Left kidney (tissue), 2 donors: ENCODE measurements around the gene RAI1. TPM values are rescaled to one million over a fixed set of nuclear protein-coding genes. Genes with fewer than 3 reads are reported as not detected.
A peak's percentile ranks its signal among the peaks of the same experiment; 100 is the strongest.

ENCODE experiments used
- DNase-seq: peaks from one replicate; pipeline ENCODE4 v3.0.0-alpha.2; 2013
- polyA plus RNA-seq: library from polyadenylated mRNA; unstranded; fragments of 120-200 nt; gene quantifications from one replicate; pipeline ENCODE4 v1.2.1, GENCODE V29; 2013; ENCODE audit not compliant: insufficient read length

The RAI1 gene
- polyA plus RNA-seq, 1 donor = 25.9 TPM

DNA sequence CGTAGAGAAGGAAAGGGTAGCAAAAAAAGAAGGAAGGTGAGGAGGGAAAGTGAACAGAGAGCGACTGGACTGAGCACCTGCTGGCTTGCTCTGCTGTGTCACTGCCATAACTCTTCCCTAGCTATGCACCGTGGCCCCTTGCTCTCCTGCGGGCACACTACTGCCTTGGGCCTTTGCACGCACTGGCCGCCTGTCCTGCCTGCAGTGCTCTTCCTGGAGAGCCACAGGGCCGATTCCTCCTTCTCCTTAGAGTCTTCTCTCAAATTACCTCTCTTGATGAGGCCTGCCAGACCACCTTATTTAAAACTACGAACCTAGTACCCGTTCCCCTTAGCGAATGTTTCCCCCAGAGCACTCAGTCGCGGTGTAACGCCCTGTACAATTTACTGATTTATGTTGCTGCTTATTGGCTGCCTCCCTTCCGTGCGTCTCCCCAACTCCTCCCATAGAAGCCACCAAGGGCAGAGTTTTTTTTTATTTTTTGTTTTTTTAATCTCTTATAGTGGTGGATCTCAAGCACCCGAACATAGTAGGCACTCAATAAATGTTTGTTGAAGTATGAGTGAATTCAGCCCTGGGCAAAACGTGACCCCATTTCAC, 70.3 kb downstream of the RAI1 start:
- no peak for DNase-seq

DNA sequence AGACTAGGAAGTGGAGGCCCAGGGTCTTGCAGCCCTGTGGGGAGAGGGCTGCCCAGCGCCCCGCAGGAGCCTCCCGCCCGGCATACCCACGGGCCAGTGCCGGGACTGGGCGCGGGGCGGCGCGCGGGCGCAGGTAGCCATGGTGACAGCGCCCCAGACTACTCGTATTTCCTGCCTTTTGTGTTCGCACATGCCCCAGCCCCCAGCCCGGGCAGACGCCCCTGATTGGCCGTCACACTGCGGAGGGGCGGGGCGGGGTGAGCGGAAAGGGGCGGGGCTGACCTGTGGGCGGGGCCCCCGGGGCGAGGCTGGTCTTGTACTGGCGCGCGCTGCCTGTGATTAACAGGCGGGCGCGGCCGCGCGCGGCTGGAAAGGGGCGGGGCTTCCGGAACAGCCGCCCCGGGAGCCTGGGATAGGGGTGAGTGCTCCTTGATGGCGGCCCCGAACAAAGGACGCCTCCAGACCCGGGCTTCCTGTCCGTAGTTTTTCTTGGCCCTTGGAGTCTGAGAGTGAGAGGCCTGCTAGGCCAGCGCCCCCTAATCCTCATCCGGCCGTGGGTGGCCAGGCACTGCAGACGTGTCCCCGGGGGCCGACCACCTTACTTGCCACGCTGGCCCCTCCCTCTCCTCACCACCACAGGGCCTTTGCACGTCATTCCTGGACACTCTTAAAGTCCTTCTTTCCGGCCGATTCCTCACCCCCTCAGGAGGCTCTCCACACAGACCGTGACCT, 71.0 kb downstream of the RAI1 start:
- peak; percentile 93 for DNase-seq

DNA sequence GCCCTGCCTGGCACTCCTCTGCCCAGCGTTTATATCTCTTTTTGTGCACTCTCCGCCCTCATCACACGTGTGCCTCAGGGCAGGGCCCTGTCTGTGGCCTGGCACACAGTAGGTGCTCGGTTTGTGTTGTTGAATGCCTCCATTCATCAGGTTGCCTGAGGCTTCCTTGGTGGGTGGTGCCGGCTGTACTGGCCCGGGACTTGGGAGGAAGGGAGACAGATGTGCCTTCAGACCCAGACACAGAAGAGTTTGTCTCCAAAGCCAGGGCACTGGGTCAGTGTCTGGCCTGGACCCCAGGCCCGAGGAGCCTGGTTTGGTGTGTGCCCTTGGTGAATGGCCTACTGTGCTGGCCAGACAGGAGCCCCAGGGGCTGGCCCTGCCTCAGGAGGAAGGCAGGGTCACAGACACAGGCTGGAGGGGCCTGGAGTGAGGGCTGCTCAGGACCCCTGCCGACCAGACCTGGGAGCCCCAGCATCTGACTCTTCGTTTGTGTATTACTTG, 71.6 kb downstream of the RAI1 start:
- DNase-seq = no peak

DNA sequence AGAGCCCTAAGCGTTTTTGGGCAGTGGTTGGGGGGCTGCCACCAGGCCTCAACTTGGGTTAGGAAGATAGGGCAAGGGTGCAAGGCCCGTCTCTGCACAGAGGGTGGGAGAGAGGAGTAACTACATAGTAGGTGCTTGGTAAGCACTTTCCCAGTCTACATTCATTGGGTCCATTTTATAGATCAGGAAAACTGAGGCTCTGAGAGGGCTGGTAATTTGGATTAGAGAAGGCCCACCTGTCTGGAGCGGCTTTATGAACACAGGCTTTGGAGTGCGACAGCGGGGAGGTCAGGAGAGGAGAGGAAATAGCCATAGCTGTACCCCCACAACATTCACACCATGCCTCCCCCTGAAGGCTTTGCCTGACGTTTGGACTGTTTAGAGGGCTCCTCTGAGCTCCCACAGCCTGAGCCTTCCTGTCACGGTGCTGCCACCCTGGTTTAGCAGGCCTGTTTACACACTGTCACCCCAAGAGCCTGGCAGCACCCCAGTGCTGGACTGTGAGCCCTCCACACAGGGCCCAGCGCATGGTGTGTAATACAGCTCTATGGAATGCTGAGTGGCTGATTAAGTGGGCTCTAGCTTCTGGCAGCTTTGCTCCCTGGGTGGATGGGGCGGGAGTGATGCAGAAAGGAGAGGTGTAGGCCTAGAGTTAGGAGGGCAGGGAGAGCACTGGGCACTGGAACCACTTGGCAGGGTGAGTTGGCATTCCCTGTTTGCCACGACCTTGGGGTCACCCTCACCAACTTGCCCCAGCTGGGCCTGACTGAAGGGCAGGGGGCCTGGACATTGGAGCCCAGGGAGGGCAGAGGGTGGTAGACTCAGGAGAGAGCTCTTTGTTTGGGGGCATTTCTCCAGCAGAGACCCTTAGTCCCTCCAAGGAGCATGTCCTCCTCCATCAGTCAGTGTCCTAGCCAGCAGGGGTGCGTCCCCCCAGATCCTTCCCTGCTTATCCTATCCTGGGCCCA, 73.7 kb downstream of the RAI1 start:
- DNase-seq = no peak

DNA sequence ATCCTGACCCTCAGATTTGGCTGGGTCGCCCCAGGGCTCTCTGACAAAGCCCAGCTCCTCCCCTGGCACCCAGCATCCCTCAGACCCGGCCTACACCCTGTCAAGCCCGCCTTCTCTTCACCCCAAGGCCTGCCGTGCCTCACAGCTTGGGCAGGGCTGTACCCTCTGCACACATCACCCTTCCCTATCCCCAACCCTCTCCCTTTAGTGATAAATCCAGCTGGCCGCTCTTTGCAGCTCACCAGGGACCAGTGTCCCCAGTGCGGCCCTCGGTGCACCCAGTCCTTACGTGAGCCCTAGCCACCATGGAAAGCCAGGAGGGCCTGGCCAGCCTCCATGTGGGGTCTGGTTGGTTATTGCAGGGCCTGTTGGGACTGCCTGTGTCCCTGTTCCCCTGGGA, 74.5 kb downstream of the RAI1 start:
- no peak for DNase-seq

DNA sequence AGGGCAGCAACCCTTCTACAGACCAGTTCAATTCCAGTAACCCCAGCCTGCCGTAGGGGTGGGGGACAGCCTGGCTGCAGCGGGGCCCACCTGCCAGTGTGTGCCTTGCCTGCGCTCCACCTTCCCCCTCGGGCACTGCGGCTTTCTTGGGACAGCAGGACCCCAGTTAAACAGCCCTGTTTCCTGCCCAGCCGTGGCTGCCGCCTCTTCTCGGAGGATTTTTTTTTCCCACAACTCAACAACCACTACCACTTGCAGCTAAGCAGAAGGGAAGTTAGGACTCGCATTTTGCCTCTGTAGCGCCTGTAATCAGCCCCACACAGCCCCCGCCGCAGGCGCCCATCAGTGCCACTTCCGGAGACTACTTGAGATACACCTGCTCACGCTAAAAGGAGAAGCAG, 76.1 kb downstream of the RAI1 start:
- DNase-seq = no peak

DNA sequence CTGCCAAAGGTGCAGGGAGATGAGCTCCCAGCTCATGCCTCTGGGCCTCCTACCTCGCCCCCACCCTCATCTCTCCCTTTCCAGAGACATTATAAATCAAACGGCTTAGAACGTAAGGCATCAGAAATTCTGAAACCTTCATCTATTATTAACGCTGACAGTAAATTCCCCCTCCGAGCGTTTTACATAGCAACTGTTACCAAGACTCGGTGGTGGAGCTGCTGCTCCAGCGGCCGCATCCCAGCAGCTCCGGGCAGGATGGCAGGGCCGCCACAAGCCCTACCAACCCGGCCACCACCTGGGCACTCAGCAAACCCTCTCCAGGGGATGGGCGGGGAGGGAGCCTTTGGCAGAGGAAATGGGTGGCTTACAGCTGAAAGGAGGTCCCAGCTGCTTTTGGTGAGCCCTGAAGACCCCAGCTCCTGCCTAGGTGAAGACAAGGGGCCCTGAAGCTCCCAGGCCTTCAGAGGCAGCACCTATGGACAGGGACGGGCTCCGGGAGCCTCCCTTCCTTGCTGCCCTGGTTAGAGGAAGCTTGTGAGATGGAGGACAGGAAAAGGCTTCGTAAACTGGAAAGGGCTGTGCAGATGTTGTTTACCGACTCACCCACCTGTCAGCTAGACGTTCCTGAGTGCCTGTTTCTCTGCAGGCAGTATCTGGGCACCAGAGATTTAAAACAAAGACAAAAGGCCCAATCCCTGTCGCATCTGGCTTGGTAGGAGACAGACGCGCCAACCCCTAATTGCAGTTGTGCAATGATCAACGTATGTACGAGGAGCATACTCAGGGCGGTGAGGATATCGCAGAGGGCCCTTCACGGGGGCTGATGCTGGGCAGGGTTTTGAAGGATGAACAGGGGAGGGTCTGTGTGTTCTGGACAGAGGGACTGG, 76.9 kb downstream of the RAI1 start:
- DNase-seq = no peak

DNA sequence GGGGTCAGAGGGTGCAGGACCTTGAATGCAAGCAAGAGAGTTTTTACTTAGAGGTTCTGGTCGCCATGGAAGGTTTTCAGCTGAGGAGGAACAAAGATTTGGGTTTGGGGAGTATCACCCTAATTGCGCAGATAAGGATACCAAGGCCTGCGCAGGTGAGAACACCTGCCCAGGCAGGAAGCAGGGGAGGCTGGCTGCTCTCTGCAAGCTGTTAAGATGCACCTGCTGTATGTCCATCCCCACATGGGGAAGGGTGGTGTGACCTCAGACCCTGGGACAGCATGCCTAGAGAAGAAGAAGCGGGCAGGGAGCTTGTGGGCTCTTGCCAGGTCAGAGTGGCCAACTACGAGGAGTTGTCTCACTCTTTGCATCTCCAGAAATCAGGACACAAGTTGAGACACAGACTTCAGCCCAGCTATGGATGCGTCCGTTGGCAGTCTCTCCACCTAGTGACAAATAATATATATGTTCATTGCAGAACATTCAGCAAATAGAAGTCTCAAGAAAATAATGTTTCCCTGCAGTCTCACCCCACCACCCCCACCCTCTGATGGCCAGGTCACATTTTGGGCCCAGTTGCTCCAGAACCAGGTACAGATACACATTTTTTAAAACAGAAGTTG, 77.8 kb downstream of the RAI1 start:
- no peak for DNase-seq

DNA sequence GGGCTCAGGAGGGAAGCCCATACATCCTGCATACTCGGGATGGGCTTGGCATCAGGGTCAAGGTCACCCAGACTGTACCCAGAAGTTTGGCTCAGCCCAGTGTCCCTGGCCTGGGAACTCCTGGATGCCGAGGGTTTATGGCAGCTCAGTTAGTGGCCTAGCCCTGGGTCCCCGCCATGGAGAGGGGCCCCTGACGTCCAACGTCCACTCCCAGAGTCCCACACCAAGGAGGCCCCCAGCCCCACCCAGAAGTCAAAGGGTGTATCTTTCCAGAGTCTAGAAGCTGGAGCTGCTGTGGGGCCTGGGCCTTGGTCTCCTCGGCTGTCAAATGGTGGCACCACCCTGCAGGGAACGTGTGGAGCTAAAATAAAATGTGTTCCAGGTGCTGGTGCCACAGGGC, 79.1 kb downstream of the RAI1 start:
- no peak for DNase-seq

DNA sequence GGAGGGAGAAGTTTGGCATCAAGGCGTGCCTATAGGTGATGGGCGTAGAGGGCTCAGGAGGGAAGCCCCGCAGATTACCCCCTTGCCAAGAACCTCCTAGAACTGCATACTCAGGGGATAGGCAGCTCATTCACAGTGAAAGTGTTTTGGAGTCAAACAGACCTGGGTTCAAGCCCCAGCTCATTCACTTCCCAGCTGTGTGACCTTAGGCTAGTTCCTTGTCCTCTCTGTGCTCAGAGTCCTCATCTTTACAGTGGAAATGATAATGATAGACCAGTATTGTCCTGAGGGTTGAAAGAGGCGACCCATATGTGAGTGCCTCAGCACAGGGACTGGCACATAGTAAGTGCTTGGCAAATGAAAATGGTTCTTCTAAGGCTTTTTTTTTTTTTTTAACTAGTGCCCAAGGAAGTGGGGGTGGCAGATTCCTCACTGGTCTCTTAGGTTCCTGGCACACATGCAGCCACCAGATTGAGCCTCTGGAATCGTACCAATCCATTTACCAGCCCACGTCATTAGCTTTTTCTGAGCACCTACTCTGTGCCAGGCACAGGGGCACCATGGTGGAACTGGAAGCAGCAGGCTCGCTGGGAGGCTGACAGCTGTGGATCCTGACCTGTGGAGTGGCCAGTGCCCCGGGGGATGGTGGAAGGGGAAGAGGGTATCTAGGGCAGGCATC, 79.8 kb downstream of the RAI1 start:
- no peak for DNase-seq

DNA sequence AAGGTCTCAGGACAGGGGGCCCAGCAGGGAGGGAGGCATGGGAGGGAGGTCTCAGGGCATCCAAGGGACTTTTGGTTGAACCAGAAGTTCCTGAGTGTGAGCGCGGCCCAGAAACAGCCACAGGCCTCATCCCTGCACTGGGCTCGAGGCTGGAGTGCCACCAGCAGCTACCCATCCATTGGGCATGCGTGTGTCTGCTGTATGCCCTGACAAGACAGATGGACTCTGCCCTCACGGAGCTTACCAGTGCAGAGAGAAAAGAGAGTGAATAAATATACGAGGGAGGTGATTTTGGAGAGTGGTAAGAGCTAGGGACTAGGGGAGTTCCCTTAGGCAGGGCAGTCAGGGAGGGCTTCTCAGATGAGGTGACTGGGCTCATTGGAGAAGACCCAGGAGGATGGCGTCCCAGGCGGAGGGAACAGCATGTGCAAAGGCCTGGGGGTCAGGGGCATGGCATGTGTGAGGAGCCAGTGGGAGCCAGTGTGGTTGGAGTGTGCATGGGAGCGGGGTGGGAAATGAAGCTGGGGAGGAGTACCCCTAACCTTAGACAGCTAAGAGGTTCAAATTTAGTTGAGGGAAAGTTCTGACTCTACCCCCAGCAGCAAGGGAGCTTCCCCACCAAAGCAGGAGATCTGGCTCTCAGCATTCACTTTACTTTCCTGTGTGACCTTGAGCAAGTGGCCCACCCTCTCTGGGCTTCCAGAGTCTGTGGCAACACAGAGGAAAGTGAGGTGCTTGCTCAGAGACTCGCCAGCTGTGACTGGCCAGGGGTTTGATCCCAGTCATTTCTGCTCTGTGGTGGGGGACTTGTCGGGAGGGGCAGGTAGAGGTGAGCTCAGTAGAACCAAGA, 80.9 kb downstream of the RAI1 start:
- DNase-seq = no peak

DNA sequence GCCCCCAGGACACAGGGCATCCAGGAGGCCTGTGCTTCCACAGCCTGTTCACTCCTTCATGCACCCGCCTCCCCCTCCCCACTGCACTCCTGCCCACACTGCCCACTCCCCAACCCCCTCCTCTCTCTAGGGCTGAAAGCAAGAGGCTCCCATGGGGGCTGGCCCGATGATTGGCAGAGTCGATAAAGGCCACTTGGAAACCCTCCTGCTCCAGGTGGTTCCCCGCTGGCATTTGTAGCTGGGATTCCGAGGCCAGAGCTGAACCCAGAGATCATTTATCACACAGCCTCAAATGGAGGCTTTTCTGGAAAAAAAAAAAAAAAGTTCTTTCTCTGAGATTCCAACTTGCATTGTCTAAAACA, 81.5 kb downstream of the RAI1 start:
- no peak for DNase-seq

DNA sequence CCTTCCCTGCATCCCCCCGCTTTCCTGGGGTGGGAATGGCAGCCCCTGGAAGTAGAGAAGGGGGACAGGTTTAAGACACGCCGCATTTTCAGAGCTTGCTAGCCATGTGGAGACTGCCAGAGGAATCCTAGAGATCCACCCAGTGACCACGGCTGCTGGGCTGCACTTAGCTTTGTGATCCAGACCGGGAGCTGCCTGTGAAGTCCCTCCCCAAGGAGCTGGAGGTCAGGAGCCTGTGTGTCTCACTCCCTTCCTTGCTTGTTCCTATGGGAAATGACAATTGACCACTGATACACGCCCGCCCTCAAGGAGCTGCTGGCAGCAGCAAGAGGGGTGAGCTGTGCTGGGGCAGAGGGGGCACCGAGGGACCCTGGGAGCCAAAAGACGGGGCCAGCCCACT, 81.9 kb downstream of the RAI1 start:
- DNase-seq = no peak

DNA sequence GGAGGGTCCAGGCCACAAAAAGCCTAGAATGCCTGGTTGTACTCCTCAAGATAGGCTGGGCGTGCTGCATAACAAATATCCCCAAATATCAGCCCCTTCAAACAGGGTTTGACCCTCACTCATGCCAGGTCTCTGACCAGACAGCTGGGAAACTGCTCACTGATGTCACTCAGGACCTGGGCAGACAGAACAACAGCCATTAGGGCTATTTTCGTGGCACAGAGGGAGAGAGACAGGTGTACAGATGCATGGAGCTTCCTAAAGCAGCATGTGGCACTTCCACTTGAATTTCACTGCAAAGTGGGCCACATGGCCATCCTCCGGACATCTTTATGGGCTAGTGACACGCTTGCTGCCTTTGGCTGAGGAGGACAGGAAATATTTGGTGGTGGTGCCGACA, 82.5 kb downstream of the RAI1 start:
- DNase-seq = no peak

DNA sequence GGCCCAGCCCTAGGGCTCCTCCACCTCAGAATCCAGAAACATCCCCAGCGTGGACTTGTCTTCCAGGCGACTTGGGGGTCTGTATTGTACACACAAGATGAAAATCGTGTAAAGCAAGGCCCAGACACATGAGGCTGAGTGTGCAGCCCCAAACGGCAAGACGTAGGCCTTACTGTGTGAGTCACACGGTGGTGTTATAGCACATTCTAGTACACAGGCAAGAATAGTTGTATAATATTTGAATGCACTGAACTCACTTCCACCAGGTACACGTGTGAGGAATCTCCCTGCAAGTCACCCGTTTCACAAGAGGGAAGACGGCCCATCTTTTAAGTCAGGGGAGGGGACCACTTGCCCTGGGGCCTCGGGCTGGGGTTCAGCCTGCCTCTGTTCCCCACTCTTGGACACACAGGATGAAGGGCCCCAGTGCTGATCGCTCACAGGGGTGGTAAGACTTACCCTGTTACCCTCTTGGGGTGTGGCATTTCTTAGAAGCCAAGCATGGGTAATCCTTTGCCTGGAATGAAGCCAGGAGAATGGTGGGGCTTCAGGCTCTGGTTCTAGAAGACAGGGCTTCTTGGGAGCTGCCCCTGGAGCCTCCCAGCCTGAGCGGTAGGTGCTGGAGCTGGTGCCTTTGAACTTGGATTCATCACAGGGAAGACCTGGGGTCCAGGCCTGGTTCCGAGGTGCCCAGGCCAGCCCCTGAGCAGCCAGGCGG, 84.3 kb downstream of the RAI1 start:
- no peak for DNase-seq

DNA sequence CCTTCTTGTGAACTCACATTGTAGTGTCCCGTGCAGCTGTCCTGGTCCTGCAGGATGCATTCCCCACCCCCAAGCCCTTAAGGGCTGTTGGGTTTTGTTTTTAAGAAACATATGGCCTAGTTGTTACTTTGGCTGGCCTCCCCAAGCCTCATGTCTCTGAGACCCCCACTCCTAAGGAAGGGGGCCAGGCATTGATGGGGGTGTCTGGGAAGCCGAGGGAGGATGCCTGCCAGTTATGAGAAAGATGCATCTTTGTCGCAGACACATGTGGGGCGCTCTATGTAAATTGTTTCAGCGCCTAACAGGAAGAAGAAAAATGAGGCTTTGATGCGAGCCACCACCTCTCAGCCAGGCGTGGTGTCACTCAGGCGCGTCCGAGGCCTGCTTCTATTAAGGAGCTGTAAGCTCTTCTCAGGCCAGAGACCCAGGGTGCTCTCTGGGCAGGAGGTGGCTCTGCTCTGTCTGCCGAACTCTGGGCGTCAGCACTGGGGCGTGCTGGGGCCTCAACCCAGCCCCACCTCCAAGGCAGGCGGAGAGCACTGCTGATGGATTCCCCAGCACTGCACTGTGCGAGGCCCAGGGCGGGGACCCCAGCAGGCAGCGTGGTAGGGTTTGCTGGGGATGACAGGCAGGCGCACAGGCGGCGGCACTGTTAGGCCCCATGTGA, 85.0 kb downstream of the RAI1 start:
- DNase-seq = no peak

DNA sequence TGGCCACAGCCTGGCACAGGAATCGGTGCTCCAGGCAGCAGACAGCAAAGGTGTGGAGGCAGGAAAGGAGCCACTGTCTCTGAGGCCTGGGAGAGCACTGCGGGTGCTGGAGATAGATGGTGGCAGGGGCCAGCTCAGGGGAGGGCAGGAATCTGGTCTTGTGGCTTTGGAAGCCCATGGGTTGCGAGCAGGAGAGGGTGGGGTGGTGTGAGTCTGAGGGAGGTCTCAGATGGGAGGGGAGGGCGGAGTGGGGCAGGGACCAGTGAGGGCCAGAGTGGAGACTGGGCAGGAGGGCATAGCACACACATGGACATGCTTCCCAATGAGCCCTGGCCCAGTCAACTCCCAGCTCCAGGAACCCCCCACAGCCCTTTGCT, 85.5 kb downstream of the RAI1 start:
- no peak for DNase-seq

DNA sequence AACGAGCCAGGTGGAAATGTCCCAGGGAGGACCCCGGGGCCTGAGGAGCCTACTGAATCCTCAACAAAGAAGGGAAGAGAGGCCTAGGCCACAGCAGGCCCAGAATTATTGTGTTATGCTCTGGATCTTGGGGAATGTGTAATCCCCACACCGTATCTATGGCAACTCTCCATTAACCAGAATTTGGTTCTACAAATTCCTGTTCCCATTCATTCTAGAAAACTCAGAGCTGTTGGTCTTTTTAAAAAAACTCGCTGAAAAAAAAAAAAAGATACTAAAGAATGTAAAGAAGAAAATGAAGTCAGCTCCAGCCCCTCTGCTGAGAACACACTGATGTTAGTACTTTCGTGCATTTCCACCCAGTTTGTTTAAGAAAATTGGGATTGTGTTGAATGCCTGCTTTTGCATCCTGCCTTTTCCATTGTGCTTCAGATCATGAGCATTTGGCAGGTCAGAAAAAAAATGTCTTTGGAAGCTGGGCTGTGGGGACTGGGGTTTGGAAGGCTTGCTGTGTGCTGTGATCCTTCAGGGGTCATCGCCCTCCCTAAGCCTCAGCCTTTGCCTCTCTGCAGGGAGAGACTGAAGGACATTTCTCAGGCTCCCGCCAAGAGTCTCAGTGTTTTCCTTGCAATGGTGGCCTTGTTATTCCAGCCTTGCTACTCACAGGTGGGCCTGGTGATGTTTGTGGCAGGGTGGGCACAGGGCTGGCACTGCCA, 86.1 kb downstream of the RAI1 start:
- DNase-seq = no peak
